GM18505 (cell line): ENCODE measurements around the gene OVAAL.

Experiments used
- ATAC-seq: cut with Tn5 transposase; IDR thresholded peaks from one replicate; pipeline ENCODE4 v1.9.1; 2021; ENCODE audit not compliant: unreplicated experiment
- POLR2A ChIP-seq: IDR thresholded peaks from 4 replicates; pipeline ENCODE4 v1.6.1; 2011; ENCODE audit warnings: borderline replicate concordance; ENCODE audit not compliant: insufficient read depth, insufficient read length; ENCODE audit errors: extremely low read depth

OVAAL gene

DNA sequence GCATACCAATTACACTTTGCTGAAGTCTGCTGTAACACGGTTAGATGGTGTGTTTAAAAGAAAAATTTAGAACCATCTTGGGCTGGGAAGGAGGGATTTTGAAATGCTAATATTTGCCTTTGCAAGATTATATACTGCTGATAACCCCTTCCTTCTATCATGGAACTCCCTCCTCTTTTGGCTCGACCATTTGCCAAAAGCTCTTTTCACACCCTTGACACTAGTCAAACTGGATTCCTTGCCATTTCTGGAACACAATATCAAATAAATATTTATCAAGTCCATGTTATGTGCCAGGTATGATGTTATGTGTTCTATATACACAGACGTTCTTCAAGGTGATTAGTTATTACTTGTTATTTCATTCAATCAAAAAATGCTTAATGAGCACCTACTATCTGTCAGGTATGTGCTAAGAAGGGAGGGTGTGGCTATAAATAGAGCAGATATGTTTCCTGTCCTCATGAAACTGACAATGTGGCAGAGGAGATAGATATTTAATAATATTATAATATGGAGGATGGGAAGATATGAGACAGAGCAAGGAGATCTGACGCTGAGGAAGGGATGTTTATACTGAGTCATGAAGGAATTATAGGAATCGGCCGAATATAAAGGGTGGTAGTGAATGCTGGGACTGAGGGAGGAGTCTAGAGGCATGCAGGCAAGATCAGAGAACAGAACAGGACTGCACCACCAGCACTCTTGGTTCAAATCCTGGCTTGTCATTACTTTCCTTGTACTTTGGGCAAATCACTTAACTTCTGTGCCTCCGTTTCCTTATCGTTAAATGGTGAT lies 56.9 kb downstream of the OVAAL start:
- no peak for TF ChIP-seq POLR2A
- no peak for ATAC-seq
